EL (cell line): ENCODE results near the gene LPCAT1.
"Not testable (repeated sequence)": the region's sequence is repeated elsewhere in the genome, so short reads cannot be mapped to it uniquely, and the experiment has no call there.

ENCODE experiments used
- DNase-seq: peaks from one replicate; pipeline ENCODE4 v3.0.0-alpha.2; 2016

LPCAT1 gene

DNA sequence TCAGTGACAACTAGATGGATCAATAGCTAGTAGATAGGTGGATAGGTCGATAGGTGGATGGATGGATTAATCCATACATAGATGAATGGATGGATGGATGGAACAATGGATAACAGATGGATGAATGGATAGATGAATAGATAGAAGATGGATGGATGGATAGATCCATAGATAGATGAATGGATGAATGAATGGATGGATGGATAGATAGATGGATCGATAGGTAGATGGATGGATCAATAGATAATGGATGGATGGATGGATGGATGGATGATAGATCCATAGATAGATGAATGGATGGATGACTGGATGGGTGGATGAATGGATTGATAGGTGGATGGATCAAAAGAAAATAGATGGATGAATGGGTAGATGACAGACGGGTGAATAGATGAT lies 83.7 kb downstream of the LPCAT1 start:
- no peak for DNase-seq

DNA sequence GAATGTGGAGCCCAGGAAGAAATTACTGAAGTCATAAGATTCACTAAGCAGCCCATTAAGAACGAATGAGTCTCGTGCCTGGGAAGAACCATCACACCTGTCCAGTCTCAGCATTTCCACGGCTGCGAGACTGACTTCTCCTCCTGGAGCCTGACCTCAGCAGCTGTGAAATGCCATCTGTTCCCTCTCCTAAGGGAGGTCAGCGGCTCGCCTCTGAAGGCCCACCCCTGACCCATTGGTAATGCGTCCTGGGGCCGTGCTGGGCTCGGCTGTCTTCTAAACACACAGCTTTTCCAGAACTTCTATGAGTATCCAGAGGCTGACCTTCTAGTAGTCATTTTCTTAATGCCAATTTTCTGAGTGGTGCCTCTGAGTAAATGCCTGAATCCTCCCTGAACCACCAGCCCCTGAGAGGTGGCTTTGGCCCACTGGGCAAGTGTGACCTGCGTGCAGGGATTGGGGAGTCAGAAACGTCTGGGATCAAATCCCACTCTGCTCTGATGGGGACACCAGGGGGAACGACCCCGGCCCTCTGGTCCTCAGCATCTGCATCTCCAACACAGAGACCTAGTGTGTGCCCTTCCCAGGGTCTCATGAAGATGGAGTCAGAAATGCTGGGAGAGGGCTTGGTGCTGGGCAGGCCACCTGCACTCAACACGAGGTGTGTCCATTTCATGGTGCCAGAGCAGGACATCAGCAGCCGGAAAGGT lies 84.2 kb downstream of the LPCAT1 start:
- DNase-seq = no peak

DNA sequence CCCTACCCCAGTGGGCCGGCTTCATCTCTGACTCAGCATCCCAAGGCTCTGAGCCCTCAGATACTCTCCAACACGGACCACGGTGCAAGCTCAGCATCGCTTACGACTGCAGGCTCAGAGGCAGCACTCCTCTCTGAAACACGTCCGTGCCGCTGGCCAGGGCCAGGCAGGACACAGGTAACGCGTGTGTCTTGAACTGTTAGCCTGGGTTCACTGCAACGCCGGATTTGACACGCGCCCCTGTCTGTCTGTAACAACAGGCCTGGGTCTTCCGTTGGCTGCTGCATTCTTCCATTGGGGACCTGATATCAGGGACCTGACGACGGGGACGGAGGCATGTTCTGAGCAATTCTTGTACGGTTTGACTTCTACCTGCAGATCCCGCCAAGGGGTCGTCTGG lies 84.9 kb downstream of the LPCAT1 start:
- no peak for DNase-seq

DNA sequence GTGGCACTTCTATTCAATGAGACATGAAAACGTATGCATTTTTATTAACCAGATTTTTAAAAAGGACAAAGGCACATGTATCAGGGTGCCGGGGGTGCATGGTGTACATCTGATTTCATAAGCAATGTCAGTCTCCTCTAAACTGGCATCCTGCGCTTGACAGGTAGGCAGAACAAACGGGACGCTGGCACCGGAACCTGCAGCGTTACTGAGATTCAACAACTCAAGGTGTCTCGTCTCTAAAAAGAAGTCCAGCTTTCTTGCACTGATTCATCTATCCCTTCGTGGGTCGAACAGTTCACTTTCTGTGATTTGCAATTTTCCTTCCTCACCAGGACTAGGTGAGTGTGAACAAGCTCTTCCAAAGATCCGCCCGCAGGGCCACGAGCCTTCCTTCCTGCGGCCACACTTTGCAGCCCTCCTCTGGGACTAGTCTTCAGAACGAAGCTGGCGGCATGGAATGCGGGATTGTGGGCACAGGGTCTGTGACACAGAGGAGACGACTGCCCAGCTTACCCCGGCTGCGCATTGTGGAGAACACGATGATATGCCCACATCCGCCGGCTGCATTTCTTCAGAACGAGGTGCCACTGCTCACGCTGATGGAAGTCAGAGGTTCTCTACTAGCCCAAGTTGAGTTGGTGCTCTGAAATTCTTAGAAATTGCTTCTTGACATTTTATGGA lies 85.7 kb downstream of the LPCAT1 start:
- DNase-seq = no peak

DNA sequence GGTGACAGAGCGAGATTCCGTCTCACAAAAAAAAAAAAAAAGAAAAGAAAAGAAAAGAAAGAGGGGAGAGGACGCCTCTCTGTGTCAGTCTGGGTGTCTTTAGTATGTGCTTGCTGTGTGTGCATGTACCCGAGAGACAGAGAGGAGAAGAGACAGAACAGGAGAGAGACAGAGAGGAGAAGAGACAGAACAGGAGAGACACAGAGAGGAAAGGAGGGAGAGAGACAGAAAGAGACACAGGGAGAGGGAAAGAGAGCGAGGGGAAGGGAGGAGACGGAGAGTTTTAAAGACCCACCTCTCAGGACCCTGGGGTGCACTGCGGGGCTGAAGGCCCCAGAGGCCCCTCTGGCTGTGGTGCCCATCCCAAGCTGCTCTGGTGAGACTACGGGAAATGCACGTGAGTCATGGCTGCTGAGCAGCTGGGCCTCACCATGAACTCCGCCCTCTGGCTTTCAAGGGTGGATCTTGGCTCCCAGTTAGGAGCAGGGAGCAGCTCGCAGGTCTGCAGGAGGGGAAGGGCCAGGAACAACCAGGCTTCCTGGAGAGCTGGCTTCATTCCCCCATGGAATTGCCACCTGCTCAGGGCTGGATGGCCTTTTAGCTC lies 86.4 kb downstream of the LPCAT1 start:
- peak; percentile 60 for DNase-seq

DNA sequence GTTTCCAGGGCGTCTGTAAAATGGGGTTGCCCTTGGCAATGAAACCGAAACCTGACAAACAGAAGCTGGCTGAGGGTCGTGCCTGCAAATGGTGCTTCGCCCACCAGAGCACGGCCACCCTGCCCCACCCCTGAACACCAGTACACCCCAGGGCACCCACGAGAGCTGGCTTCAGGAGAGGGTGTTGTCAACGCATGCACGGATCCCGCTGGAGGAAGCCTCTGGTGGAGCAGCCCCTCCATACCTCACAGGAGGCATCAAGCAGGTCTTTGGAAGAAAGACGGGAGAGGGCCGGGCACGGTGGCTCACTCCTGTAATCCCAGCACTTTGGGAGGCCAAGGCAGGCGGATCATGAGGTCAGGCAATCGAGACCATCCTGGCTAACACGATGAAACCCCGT lies 87.1 kb downstream of the LPCAT1 start:
- DNase-seq = no peak

DNA sequence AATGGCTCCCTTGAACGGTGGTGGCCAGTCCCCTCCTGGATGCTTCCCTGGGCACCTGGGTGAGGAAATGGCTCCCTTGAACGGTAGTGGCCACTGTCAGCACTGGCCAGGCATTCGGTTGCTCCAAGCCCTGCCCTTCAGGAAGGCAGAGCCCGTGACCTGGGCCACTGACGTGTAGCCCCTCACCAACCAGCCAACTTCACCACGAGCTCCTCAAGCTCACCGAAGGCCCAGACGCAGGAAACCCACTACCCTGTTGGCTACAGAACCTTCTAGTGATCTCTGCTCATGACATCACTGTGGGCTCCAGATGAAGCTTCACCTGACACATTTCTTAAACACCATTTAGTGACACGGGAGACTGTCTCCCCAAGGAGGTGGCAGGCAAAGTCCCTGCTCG lies 87.7 kb downstream of the LPCAT1 start:
- no peak for DNase-seq

DNA sequence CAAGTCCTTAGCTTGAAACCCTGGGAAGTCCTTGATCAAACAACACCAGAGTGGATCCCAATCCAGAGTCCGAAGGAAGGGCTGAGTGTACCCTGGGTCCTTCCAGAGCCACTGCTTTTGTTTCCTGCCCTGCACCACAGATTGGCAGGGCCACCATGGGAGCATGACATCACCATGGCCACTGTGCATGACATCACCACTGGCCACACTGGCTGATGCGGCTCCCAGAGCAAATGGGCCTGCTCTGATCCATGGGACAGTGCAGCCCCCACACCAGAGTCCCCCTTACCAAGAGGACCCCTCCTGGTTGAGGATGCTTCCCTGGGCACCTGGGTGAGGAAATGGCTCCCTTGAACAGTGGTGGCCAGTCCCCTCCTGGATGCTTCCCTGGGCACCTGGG lies 88.4 kb downstream of the LPCAT1 start:
- no peak for DNase-seq

DNA sequence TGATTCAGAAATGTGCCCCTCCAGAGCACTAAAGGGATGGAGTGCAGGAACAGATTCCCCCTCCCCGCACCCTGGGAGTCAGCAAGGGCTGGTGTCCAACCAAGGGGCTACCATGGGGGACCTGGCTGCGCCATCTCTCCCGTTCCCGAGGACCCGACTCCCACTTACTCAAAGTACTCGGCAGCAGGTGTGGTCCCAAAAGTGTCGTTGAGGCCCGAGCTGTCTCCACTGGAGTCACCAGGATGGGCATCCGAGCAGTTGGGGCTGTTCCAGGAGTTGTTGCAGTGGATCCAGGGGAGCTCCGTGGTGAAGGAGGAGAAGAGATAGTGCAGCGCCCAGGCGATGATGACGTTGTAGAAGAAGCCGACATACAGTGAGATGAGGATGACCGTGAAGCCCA lies 91.5 kb downstream of the LPCAT1 start:
- DNase-seq = no peak

DNA sequence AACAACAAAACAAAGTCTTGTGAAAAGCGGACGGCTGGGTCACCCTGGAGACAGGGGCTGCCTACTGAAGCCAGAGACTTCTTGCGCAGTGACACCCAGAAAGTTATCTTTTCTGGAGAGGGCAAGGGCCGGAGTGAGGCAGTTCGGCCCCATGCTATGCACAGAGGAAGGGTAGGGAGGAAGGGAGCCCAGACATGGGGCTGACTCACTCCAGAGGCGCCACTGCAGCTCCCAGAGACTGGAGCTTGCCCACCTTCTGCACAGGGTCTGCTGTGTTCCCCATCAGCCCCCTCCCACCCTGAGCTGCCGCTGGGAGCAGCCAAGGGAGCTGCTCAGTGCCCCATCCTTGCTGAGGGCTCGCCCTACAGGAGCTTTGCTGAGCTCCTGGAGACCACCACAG lies 91.9 kb downstream of the LPCAT1 start:
- DNase-seq = no peak

DNA sequence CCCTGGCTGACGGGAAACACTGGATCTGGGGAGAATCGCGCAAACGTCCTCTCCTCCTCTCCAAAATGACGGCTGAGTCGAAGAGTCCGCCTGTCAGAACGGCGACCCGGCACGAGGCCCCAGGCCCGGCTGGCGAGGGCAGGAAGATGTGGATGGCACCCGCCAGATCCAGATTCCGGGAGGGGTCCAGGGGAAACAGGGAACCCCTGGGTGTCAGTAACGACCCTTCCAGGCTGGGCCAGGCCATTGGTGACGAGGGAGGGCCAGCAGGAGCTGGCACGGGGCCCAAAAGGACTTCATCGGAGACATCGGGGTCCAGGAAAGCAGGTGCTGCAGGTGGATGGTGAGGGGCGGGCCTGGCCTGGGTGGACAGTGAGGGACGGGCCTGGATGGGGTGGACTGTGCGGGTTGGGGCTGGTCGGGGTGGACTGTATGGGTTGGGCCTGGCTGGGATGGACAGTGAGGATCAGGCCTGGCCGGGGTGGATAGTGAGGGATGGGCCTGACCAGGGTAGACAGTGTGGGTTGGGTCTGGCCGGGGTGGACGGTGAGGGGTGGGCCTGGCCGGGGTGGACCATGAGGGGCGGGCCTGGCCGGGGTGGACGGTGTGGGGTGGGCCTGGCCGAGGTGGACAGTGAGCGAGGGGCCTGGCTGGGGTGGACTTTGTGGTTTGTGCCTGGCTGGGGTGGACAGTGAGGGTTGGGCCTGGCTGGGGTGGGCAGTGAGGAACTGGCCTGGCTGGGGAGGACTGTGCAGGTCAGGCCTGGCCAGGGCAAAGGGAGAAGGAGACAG lies 92.5 kb downstream of the LPCAT1 start:
- DNase-seq = no peak

DNA sequence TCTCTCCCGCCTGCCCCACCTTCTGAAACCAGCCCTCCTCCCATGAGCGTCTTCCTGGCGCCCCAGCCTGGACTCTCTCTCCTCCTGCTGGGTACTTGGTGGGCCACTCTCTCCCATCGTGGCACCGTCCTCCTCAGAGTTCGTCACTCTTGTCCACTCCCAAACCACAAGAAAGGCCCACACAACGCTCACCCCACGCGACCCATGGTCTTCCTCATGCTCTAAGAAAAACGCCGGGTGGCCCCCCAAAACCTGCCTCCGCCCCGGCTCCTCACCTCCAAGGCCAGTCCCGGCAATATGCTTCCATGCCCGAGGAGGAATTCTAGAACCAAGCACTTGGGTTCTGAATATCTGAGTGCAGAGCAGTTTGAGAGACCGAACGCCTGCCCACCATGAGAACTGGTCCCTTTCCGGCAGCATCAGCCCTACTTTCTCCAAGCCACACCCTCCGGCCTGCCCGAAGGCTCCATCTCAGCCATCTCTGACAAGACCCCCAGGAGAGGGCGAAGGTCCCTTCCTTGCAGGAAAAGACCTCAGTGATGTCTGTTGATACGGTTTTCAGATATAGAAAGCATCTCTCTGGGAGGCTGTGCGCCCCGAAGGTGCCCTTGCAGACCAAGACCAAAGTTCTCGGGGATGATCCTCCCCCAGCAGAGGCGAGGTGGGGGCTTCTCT lies 93.5 kb downstream of the LPCAT1 start:
- DNase-seq = no peak

DNA sequence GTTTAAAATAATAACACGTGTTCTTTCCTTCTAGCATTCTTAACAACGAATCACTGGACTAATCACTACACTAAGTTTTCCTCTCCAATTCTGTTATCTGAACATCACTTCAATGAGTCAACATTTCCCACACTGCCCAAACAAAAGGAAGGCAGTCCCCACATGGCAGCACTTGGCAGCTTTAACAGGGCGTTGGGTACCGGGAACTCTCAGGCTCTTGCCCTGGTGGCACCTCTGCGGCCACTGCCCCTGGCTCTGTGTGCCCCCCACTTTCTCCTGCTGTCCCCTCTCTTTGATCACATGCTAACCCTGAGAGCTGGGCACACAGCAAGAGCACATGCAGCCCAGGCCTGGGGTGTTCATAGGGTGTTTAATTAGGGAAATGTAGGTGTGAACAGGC lies 94.3 kb downstream of the LPCAT1 start:
- DNase-seq = no peak

DNA sequence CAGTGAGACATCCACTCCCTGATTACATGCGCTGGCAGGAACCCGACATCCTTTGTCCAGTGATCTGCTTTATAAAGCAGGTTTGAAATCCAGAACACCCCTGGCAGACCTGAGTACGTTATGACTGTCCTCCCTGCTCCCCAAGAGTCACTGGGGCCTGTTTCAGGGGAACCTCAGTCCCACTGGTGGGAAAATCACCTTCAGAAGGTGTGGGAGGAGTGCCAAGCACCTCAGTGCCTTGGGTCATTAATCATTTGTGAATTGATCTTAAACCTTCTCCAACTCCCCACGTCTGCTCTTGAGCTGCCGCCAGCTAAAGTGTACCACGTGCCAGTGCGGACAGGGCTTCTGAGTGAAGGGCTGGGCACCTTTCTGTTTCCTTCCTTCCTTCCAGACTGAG lies 94.7 kb downstream of the LPCAT1 start:
- no peak for DNase-seq

DNA sequence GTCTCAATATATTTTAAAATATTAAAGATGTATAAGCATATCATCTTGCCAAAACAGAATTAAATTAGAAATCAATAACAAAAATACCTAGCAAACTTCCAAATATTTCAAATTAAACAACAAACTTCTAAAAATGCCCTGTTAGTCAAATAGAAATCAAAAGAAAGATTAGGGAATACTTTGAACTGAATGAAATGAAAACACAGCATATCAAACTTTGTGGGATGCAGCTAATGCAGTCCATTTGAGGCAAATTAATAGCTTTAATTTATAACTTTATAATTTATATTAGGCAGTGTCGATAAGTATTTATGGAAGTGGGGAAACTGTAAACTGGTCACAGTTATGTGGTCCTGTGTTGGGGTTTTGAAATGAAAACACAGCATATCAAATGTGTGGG lies 95.7 kb downstream of the LPCAT1 start:
- no peak for DNase-seq

DNA sequence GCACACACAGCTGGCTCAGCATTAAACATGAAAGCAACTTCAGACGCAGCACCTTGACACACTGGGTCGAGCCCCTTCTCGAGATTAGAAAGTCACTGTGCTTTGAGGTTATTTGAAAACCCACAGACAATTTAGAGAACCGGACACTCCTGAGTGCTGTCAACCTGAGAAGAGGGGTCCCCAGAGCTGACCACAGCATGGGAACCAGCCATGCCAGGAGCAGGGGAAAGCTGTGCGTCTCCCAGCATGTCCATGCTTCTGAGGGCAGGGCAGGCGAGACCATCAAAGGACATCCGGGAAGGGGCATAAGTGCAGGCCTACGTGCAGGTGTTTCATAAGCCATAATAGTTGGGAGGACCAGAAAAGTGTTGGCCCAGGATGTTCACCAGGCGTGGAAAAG lies 99.0 kb downstream of the LPCAT1 start:
- no peak for DNase-seq

DNA sequence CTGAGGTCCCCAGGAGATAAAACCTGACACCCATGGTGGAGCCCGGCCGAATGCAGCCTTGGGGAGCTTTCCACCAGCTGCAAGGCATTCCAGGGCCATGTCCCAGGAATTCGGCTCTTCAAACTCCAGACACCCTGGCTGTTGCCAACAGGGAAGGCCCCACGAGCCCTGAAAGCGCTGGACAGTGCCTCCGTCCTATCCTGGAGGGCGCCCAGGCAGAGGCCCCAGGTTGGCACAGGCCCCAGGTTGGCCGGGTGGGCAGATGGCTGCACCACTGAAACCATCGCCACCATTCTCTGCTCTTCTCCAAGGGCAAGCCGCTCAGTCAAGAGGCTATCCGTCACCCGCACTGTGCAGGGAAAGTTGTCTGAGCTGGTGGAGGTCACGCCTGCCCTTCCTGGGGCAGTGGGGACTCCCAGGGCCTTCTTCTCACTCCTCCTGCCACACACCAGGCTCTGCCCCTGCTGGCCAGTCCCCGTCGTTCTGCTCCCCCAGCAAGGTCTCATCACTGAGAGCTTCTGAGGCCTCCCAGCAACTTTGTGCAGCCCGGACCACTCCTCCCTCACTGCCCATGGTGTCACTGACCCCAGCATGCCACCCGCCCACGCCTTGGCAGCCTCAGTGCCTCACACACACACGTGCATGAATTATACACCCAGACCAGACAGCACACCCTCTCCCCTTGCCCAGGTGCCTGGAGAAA lies 99.7 kb downstream of the LPCAT1 start:
- DNase-seq = no peak

DNA sequence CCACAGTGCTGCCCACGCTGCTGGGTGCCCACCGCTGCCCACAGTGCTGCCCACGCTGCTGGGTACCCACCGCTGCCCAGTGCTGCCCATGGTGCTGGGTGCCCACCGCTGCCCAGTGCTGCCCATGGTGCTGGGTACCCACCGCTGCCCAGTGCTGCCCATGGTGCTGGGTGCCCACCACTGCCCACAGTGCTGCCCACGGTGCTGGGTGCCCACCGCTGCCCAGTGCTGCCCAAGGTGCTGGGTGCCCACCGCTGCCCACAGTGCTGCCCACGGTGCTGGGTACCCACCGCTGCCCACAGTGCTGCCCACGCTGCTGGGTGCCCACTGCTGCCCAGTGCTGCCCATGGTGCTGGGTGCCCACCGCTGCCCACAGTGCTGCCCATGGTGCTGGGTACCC lies 101.2 kb downstream of the LPCAT1 start:
- not testable (repeated sequence) for DNase-seq

DNA sequence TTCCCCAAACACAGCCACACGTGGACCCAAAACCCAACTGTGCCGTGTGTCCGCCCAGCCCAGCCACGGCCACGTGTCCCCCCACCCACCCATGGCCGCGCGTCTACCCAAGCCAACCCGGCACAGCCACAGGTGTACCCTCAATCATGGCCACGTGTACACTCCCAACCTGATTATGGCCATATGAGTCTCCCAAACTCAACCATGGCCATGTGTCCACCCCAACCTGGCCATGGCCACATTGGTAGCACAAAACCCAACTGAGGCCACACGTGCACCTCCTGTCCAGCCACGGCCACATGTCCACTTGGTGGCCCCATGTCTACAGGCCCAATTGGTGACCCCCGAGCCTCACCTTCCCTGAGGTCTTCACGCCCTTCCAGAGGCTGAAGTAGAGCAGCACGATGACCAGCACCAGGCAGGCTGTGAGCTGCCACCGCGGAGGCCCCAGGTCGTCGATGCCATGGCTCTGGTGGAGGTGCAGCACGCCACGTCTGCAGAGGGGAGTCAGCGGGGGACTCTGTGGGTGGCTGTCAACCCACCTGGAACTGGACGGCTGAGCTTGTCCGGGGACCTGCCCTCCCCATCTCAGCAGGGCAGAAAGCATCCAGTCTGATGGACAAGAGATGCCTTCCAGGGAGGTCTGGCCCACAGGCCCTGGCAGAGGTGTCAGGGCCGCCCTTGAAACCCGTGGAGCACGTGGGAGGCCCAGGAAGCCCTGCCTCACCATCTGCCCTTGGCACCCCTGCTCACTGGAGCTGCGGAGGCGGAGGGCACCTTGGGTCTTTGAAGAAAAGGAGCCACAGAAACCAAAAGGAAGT lies 102.0 kb downstream of the LPCAT1 start:
- DNase-seq = no peak

DNA sequence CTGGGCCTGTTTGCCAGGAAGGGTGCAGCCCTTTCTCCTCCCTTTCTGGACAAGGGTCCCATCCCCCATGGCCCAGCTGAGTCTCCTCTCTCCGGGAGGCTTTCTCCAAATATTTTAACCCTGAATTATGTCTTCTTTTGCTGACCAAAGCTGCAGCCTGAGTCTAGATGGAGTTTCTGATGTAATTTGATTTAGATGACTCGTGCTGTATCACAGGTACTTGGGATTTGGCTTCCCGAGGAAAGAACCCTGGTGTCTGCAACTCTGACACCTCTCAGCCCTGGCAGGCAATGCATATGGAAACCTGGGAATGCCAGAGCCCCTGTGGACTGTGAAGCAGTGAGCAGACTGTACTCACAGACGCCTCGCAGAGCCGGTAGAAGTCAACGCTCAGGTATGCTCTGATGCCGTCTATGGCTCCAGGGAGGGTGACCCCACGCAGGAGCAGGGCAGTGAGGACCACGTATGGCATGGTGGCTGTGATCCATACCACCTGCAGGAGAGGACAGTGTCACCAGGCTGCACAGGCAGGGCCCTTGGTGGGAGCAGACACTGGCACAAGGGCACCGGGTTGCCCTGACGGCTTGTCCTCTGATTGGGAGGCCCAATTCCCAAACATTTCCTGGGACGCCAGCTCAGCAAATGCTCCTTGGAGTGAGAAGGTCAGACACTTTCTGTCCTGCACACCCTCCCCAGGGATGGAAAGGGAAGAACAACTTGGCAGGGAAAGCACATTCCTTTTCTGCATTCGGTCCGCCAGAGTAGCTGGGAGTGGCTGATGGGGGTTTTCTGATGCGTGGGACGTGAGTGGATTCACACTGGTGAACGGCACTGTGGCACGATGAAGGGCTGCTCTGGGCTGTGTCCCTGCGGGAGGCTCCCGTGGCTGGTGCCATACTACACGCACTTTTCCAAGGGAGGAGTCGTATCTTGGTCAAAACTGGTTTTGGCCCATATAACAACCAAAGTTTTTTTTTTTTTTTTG lies 103.3 kb downstream of the LPCAT1 start:
- DNase-seq = no peak
